GM12865 (cell line): Measurements from ENCODE around the gene SPATA46.

Experiments used
- DNase-seq: peaks from one replicate; pipeline ENCODE4 v3.0.0; 2010; ENCODE audit warnings: low read depth
- H3K4me3 ChIP-seq: 2 replicates; pipeline ENCODE4 v1.5.1; 2011; ENCODE audit warnings: mild to moderate bottlenecking, low read depth, low read length, control low read depth
- TF ChIP-seq, protein P1 (sequence below): IDR thresholded peaks from 2 replicates; pipeline ENCODE4 v1.5.1; 2011; ENCODE audit warnings: low read length, control low read depth, low read depth, inconsistent platforms; ENCODE audit not compliant: insufficient read depth; ENCODE audit errors: missing control alignments

SPATA46 gene

GRCh38 chr1:162390396-162391185 is 13.9 kb upstream of the SPATA46 start:
- TF ChIP-seq, protein P1, sequence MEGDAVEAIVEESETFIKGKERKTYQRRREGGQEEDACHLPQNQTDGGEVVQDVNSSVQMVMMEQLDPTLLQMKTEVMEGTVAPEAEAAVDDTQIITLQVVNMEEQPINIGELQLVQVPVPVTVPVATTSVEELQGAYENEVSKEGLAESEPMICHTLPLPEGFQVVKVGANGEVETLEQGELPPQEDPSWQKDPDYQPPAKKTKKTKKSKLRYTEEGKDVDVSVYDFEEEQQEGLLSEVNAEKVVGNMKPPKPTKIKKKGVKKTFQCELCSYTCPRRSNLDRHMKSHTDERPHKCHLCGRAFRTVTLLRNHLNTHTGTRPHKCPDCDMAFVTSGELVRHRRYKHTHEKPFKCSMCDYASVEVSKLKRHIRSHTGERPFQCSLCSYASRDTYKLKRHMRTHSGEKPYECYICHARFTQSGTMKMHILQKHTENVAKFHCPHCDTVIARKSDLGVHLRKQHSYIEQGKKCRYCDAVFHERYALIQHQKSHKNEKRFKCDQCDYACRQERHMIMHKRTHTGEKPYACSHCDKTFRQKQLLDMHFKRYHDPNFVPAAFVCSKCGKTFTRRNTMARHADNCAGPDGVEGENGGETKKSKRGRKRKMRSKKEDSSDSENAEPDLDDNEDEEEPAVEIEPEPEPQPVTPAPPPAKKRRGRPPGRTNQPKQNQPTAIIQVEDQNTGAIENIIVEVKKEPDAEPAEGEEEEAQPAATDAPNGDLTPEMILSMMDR = no peak
- no peak overlapping the region for H3K4me3 ChIP-seq
- DNase-seq = no peak

DNA sequence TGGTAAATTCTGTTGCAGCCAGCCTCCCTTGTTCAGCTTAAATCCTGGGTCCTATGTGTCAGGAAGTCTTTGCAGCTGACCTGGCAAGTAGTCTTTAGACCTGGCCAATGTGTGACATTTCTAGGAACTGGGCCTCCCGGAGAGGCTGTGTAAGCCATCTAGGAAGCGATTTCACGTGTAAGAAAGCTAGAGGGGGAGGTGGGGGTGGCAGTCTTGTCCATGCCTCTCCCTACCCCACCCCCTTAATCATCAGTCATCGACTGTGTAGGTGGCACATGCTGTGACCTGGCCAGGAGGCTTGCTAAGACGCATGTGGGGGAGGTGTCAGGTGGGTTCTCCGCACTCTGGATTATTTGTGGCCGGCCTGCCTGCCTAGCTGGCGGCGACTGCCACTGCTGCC is 13.3 kb upstream of the SPATA46 start:
- TF ChIP-seq, protein P1 = no peak
- H3K4me3 ChIP-seq = no peak overlapping the region
- no peak for DNase-seq

DNA sequence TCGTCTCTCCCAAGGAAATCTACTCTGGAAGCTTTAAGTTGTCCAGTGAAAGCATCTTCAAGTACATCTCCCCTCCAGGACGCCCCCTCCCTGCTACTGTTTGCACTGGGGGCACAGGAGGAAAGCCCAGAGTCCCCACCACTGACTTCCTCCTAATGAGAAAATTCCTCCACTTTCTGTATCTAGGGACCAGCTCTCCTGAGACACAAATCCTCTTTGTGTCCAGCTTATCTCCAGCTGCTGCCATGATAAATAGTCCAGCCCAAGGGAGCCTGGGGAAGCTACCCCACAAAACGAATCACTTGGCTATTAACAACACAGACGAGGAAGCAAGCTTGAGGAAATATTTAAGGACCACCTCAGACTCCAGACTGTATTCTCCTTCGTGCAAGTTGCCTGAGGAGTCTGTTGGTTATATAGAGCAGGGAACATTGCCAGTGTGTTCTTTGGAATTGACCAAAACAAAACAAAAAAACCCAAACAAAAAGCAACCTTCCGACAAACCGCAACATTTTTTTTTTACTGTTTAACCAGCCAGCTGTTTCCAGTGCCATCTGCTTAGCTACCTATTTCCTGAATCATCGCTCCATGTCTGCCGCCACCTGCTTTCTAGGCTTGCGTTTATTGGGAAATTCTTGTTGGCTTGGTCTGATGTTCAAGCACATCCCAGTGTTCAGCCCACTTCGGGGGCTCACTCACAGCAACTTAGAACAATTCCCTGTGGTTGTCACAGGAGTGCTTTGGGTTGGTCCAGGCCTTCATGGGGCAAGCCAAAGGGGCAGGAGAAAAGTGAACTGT is 12.6 kb upstream of the SPATA46 start:
- no peak overlapping the region for H3K4me3 ChIP-seq
- no peak for DNase-seq
- TF ChIP-seq, protein P1 = no peak

- no peak for DNase-seq
- TF ChIP-seq, protein P1 = no peak
- no peak overlapping the region for H3K4me3 ChIP-seq
Measured at GRCh38 chr1:162388615-162389014, 12.0 kb upstream of the SPATA46 start.

DNA sequence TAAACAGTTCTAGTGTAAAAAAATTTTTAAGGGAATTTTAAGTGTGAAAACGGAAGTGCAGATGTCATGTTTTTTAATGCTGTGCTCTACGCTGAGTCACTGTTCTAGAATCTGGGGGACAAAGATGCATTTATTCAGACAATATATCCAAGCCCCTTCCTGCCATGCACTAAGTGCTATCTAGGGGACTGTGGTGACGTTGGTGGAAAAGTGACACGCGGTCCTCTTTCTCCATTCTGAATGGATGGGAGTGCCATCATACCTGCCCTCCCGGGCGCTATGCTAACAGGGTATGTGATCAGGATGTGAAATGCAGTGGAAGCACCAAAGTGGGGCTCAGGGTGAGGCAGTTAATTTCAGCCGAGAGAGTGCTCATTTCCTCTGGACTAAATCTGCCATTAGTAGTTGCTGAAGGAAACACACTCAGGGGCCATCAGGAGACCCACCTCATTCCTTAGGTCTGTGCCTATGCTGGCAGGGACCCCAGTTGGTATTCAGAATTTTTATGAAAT is 11.5 kb upstream of the SPATA46 start:
- H3K4me3 ChIP-seq = no peak overlapping the region
- no peak for DNase-seq
- TF ChIP-seq, protein P1 = no peak

DNA sequence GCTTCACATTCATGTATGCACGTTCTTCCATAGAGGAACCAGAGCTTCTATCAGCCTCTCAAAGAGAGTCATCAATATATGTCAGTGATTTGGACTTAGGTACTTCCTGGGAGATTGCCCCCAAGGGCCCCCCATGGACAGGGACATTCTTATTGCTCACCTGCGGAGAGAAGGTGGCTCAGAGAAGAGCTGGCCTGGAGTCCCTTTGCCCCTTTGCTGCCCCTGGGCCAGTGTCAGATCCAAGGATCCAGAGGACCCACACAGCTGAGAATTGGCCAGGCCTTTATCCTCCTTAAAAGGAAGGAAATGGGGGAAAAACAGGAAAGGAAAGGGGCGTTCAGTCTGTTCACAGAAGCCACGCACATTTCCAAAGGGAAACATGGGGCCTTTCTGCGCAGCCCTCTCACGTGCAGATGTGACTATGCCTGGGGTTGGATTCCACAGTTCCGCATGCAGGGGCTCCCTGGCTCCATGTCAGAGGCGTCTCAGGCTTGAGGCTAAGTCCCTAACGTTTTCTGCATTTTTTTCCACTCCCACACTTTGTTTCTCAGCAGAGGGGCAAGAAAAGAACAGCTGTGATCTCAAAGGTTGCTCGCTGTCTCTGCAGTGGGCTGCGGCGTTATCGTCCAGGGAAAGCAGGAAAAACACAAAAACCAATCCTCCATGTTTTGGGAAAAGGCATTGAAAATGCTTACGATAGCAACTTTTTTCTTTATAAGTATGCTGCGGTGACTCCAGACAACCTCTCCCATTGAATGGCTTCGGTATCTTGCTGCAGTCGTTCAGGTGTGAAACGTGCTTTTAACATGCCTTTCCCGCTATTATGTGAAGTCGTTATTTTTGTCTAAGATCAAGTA is 10.8 kb upstream of the SPATA46 start:
- H3K4me3 ChIP-seq = no peak overlapping the region
- no peak for DNase-seq
- TF ChIP-seq, protein P1 = no peak
